HG03460 (cell line): ENCODE measurements around the gene NRARP.
A peak's percentile ranks its signal among the peaks of the same experiment; 100 is the strongest.

Source experiments
- ATAC-seq: cut with Tn5 transposase; IDR thresholded peaks from one replicate; pipeline ENCODE4 v1.9.1; 2021; ENCODE audit not compliant: unreplicated experiment

NRARP gene

DNA sequence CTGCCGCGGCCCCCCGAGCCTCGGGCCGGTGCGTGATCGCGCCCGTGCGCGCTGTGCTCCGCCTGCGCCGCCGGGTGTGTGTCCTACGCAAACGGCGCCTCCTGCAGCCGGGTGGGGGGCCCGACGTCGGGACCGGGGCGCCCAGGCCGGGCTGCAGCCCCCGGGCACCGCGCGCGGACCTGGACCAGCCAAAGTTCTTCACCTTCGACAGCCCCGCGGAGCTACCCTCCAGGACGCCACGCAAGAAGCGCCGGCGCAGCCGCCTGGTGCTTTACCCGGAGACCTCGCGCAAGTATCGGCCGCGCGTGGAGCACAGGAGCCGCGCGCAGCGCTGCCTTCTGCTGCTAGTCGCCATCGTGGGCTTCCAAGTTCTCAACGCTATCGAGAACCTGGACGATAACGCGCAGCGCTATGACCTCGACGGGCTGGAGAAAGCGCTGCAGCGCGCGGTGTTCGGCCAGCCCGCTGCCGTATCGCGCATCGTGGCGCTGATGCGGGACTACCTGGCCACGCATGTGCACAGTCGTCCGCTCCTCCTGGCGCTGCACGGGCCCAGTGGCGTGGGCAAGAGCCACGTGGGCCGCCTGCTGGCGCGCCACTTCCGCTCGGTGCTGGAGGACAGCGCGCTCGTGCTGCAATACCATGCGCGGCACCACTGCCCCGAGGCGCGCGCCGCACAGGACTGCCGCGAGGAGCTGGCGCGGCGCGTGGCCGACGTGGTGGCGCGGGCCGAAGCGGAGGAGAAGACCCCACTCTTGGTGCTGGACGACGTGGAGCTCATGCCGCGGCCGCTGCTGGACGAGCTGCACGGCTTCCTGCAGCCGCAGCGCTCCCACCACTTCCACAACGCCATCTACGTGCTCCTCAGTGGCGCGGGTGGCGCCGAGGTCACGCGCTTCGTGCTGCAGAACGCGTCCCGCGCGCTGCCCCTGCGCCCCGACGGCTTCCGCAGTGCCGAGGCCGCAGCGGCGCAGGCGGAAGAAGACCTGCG is 23.1 kb downstream of the NRARP start:
- no peak for ATAC-seq

DNA sequence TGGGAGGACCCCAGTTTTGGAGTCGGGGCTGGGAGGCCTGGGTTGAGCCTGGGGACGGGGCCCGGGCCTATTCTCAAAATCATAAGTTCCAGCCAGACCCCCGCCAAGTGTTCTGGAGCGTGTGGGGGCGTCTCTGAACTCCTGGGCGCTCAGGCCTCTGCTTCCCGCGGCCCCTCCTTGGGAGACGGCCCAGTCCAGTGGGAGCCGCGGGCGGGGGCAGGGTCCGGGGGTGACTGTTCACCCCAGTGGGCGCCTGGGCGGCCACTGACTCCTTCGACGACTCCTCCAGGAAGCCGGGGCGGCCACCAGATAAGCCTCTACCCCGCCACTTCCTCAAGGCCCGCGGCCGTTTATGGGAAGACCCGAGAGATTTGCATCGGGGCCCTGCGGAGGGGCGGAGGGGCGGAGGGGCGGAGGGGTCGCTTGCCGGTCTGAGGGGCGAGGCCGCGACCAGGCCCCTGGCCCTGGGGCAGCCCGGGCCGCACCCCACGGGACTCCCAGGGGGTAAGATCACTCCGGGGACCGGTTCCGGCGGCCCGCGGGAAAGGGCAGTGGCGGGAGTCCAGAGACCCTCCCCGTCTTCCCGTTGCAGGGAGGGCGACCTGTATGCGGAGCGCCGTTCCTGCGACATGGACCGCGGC is 23.9 kb downstream of the NRARP start:
- peak; percentile 19 for ATAC-seq

- peak; percentile 77 for ATAC-seq
Measured at GRCh38 chr9:137277329-137278041, 24.6 kb downstream of the NRARP start, which contains the start of gene TOR4A. TSS of gene TOR4A (plus strand) at chr9:137277726. CDS start at chr9:137278690, 964 bp downstream.

DNA sequence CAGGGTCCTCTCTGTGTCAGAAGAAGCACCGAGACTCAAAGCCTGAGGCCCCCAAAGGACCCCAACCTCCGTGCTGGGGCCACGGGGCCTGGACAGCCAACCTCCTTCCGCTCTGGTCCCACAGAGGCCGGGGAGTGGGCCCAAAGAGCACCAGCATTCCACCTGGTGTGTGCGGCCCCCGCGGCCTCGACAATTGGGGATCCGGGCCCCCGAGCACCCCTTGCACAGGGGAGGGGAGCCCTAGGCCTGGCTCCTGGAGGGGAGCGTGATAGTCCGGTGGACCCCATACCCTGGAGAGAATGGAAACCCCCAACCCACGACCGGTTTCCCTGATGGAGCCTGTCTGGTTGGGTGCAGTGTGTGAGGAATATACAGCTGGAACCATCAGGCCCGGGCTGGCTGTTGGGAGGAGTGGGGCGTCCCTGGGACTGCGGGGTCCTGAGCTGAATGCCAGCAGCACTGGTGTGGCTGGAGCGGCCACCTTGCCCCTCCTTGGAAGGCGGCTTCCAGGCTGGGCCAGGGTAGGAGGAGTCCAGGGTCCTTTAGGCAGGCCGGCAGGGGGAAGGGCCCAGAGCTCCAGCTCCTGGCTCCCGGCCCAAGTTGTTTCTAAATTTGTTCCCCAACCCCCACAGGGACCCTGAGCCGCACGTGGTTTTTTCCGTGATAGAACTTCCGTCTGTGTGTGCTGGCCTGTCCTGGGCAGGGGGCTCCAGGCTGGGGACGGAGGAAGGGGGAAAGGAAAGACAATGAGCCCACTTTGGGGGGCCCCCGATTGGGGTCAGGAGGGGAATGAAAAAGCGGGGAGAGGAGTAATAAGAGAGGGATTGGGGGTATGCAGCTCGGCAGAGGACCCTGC is 25.4 kb downstream of the NRARP start:
- ATAC-seq: peak; percentile 6

DNA sequence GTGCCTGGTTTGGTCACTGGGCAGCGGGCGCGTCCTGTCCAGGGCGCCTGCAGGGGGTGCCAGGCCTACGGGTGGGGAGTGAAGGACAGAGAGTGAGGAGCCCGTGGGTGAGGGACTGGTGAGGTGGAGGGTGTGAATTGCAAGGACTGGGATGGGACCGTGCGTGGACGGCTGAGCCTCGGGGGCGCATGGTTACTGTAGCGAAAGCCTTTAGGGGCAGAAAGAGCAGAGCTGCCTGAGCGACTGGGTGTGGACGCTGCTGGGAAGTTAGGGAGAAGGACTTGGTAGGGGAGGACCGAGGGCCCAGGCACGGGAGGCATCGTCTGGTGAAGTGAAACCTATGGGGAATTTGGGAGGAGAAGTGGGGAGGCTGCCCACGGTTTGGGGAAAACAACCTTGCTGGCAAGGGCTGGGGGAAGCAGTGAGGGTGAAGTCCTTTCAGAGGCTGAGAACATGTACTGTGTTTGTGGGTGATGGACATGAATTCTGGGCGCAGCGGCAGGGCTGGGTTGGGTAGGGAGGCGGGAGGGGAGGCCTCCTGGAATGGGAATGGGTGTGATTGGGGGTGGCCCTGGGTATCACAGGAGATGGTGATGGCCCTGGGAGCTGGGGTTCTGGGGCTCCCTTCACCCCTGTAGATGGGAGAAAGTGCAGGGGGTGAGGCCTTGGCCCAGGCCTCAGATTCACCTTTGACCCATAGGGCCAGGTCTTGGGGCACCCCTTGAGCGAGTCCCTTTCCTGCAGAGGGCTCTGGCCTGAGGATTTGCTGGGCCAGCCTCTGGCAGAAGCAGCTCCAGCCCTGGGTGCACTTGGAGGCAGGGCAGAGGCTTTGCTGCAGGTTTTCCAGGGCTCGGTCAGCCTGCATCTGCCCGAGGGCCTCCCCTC is 26.2 kb downstream of the NRARP start:
- no peak for ATAC-seq

- no peak for ATAC-seq
Measured at GRCh38 chr9:137275203-137275587, 26.9 kb downstream of the NRARP start.

DNA sequence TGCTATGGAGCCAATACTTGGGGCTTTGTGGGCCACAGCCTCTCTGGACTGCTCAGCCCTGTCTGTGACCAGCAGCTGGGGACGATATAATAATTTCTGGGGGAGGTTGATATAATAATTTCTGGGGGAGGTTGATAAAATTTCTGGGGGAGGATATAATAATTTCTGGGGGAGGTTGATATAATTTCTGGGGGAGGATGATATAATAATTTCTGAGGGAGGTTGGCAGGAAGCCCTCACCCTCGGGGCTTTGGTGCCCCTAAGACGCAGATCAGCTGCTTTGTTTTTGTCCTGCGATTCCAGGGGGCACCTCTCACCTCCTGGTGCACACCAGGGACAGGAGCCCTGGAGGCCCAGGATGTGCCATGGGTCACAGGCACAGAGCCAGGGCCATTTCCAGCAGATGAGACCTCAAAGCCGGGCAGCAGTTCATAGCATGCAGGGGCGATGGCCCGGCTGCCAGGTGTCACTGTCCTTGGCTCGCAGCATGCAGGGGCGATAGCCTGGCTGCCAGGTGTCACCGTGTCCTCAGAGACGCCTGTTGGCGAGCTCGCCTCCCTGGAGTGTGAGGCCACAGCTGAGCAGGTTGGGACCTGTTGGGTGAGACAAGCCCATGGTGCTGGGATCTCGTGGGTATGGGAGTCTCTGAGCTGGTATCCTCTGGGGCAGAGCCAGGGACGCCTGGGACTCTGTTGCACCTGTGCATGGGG is 28.3 kb downstream of the NRARP start:
- ATAC-seq: no peak

GRCh38 chr9:137273095-137273490 is 29.0 kb downstream of the NRARP start:
- no peak for ATAC-seq

- no peak for ATAC-seq
Measured at GRCh38 chr9:137272241-137273094, 29.6 kb downstream of the NRARP start.

DNA sequence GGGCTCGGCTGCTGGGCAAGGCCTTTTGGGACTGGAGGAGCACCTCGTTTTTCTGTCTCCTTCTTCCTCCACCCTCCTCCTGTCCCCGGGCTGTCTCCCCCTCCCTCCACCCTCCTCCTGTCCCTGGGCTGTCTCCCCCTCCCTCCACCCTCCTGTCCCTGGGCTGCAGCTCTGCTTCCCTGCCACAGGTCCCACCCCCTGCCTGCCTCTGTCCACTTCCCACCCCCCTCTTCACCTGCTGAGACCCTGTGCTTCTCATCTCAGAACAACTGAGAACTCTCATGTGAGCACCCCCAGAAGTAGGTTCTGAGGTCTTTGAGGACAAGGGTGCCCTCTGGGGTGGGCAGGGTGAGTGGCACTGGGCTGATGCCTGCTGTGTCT is 30.4 kb downstream of the NRARP start:
- ATAC-seq: no peak

DNA sequence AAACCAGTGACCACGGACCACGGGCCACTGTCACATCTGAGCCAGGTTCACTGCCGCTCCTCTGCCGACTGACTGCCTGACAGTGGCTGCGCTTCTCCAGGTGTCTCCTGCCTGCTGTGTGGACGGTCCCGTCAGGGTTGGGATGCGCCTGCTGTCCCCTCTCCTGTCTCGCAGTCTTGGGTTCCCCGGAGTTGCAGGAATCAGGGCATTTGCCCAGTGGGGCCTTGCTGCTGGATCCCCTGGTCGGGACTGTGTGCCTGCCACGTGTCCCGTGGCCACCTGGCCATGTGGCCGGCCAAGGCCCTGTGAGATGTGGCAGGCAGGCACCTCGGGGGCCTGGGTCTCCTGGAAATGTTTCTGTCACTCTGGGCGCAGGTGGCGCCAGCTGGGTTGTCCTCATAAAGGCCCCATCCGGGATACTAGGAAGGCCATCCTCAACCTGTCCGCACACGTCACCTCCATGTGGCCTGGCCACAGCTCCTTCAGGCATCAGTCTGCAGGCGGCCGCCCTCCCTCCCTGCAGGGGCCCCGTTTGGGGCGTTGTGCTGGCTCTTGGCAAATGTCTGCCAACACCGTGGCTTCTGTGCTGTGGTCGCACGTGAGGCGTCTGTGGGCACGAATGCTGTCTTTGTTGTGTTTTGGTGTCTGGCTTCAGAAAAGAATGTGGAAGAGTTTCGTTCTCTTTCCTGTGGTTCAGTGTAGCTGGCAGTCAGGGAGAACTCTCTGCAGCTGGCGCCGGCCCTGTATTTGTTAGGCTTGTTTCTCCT is 31.0 kb downstream of the NRARP start:
- no peak for ATAC-seq

GRCh38 chr9:137269231-137269772 is 32.8 kb downstream of the NRARP start:
- ATAC-seq: no peak

DNA sequence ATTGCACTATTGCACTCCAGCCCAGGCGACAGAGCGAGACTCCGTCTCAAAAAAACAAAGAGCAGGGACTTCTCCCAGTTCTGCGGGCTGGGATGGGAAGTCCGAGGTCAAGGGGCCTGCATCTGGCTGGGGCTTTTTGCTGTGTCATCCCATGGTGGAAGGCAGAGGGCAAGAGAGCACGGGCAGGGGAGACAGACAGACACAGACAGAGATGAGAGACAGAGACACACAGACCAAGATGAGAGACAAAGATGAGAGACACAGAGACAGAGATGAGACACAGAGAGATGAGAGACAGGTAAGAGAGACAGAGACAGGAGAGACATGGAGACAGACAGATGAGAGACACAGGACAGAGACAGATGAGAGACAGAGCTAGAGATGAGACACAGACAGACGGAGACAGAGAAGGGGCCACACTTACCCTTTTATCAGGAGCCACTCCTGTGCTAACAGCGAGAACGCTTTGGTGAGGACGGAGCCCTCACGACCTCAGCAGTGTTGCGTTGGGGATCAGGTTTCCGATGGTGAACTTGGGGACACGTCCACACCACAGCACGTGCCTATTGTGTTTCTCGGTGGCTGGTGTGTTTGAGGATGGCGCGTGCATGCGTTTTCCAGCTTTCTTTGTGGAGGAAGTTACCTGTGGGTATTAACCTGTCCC is 33.4 kb downstream of the NRARP start:
- no peak for ATAC-seq

GRCh38 chr9:137267933-137268355 is 34.1 kb downstream of the NRARP start:
- no peak for ATAC-seq

DNA sequence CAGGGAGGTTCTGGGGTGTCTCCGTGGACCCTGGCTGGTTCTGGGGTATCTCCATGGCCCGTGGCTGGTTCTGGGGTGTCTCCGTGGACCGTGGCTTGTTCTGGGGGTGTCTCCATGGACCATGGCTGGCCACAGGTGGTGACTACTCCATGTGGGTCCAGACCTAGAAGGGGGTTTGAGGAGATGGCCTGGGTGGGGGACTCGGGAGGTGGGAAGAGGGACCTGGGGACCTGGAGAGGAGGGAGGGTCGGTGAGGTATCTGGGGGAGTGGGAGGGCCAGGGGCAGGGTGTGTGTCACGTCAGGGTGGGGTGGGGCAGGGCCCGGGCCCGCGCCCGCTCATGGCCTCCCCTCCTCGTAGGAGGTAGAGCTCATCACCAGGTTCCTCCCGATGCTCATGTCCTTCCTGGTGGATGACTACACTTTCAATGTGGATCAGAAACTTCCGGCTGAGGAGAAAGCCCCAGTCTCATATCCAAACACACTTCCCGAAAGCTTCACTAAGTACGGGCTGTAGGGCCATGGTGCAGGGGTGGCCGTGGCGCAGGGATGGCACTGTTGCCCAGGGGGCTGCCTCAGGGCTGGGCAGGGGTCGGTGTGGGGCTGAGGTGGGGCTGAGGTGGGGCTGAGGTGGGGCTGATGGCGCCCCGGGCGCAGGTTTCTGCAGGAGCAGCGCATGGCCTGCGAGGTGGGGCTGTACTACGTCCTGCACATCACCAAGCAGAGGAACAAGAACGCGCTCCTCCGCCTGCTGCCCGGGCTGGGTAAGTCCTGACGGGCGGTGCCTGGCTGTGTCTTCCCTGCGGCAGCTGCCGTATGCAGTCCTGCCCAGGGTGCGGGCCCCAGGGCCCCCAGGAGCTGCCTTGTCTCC is 35.3 kb downstream of the NRARP start:
- no peak for ATAC-seq

DNA sequence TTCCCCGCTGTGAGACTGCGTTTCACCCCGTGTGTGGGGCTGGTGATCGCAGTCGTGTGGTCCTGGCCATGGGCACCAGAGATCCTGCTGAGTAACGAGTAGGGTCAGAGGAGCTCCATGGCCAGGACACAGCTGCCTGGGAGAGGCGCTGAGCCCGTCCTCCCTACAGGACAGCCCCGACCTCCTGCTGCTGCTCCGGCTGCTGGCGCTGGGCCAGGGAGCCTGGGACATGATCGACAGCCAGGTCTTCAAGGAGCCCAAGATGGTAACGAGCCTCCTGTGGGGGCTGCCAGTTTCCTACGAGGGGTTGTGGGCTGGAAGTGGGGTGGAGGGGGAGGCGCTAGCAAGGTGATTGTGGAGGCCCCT is 35.9 kb downstream of the NRARP start:
- no peak for ATAC-seq
